HepG2 (cell line): ENCODE data around the gene SYVN1. TPM values are rescaled to one million over a fixed set of nuclear protein-coding genes. Genes with fewer than 3 reads are reported as not detected.

Experiments
- THYN1 ChIP-seq: sonication (generic); formaldehyde crosslinking; IDR thresholded peaks from 2 replicates; pipeline ENCODE4 v1.8.1; 2023; ENCODE audit warnings: low read depth, mild to moderate bottlenecking, moderate library complexity, missing genetic modification reagents, borderline replicate concordance
- ZNF121 ChIP-seq: sonication (generic); formaldehyde crosslinking; IDR thresholded peaks from 2 replicates; pipeline ENCODE4 v1.5.0; 2020; ENCODE audit warnings: mild to moderate bottlenecking, missing genetic modification reagents
- polyA plus RNA-seq, 8 experiments: library from polyadenylated mRNA; depleted of rRNA in 3 of 8; stranded (reverse) in 7 of 8; unstranded in 1 of 8; fragments of >200 nt; fragmentation: Illumina TruSeq in 4 of 8; extraction: Trizol in 4 of 8; gene quantifications; 2 replicates each; pipeline versions ENCODE4 v1.2.1 to v1.2.3, GENCODE V29; 2011 to 2016; ENCODE audit warnings: low read depth in 4 of 8, missing spikeins in 1 of 8, mixed read lengths in 1 of 8; ENCODE audit not compliant: insufficient read depth in 1 of 8
- total RNA-seq, 5 experiments: library from RNA; depleted of rRNA; stranded (reverse); fragments of >200 nt; fragmentation: Illumina TruSeq; extraction: Trizol; gene quantifications; 2 replicates each; pipeline ENCODE4 v1.2.3, GENCODE V29; 2016; ENCODE audit warnings: low read depth in 1 of 5
- TF ChIP-seq, protein P1 (sequence below): sonication (generic); formaldehyde crosslinking; IDR thresholded peaks from 2 replicates; pipeline ENCODE4 v1.8.0; 2022; ENCODE audit warnings: low read depth, missing genetic modification reagents
- TF ChIP-seq, protein P2 (sequence below): sonication (generic); formaldehyde crosslinking; IDR thresholded peaks from 2 replicates; pipeline ENCODE4 v1.4.0; 2020; ENCODE audit warnings: mild to moderate bottlenecking, missing genetic modification reagents, borderline replicate concordance
- TF ChIP-seq, protein P3 (sequence below): sonication (generic); formaldehyde crosslinking; conservative IDR thresholded peaks from 2 replicates; pipeline ENCODE4 v1.4.0; 2020; ENCODE audit warnings: missing genetic modification reagents

SYVN1 gene
- total and polyA plus RNA-seq, 2 of the 13 experiments (the other 11 are each of a cell fraction or from before 2014, with no cell fraction given), result 10.3 to 22.5 TPM

DNA sequence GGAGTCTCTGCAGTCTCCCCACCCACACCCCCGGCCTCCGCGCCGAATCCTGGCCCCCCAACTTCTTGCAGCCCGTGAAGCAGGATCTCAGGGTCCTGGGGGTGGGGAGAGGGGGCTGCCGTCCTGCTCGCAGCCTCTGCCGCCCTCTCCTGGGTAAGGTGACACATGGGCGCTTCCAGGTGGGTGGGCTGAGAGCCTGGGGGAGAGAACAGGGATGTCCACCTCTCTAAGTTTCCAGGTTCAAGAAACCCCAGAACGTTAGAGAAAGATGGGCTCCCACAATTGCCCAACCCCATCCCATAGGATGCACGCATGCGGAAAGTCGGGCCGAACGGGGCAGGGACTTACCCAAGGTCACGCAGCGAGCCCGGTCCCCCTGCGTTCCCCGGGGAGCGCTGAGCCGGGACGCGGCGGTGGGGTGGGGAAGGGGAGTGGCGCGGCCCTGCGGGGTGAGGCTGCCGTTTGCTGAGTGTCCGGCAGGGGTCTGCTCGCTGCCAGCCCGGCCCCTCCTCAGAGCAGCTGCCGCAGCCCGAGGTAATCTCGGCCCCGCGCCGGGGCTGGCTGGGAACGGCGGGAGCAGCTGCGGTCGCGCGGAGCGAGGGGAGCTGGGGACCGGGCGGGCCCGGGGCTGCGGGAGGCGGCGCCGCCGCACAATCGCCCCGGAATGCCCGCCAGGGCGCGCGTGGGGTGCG is 46.7 kb upstream of the SYVN1 start (continued):
- TF ChIP-seq, protein P1, sequence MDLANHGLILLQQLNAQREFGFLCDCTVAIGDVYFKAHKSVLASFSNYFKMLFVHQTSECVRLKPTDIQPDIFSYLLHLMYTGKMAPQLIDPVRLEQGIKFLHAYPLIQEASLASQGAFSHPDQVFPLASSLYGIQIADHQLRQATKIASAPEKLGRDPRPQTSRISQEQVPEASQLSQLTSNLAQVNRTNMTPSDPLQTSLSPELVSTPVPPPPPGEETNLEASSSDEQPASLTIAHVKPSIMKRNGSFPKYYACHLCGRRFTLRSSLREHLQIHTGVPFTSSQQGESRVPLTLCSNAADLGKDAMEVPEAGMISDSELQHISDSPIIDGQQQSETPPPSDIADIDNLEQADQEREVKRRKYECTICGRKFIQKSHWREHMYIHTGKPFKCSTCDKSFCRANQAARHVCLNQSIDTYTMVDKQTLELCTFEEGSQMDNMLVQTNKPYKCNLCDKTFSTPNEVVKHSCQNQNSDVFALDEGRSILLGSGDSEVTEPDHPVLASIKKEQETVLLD (CRISPR knock-in tag), result 0 out of 2 replicates have a peak, but pooled peaks have one; percentile 39
- peak; percentile 20; the same call in 1 of the 2 replicates for TF ChIP-seq ZNF121 (CRISPR knock-in tag)
- TF ChIP-seq, protein P2, sequence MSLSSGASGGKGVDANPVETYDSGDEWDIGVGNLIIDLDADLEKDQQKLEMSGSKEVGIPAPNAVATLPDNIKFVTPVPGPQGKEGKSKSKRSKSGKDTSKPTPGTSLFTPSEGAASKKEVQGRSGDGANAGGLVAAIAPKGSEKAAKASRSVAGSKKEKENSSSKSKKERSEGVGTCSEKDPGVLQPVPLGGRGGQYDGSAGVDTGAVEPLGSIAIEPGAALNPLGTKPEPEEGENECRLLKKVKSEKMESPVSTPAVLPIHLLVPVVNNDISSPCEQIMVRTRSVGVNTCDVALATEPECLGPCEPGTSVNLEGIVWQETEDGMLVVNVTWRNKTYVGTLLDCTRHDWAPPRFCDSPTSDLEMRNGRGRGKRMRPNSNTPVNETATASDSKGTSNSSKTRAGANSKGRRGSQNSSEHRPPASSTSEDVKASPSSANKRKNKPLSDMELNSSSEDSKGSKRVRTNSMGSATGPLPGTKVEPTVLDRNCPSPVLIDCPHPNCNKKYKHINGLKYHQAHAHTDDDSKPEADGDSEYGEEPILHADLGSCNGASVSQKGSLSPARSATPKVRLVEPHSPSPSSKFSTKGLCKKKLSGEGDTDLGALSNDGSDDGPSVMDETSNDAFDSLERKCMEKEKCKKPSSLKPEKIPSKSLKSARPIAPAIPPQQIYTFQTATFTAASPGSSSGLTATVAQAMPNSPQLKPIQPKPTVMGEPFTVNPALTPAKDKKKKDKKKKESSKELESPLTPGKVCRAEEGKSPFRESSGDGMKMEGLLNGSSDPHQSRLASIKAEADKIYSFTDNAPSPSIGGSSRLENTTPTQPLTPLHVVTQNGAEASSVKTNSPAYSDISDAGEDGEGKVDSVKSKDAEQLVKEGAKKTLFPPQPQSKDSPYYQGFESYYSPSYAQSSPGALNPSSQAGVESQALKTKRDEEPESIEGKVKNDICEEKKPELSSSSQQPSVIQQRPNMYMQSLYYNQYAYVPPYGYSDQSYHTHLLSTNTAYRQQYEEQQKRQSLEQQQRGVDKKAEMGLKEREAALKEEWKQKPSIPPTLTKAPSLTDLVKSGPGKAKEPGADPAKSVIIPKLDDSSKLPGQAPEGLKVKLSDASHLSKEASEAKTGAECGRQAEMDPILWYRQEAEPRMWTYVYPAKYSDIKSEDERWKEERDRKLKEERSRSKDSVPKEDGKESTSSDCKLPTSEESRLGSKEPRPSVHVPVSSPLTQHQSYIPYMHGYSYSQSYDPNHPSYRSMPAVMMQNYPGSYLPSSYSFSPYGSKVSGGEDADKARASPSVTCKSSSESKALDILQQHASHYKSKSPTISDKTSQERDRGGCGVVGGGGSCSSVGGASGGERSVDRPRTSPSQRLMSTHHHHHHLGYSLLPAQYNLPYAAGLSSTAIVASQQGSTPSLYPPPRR (CRISPR knock-in tag), result 0 out of 2 replicates have a peak, but pooled peaks have one; percentile 12
- TF ChIP-seq, protein P3, sequence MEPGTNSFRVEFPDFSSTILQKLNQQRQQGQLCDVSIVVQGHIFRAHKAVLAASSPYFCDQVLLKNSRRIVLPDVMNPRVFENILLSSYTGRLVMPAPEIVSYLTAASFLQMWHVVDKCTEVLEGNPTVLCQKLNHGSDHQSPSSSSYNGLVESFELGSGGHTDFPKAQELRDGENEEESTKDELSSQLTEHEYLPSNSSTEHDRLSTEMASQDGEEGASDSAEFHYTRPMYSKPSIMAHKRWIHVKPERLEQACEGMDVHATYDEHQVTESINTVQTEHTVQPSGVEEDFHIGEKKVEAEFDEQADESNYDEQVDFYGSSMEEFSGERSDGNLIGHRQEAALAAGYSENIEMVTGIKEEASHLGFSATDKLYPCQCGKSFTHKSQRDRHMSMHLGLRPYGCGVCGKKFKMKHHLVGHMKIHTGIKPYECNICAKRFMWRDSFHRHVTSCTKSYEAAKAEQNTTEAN (CRISPR knock-in tag), result no peak
- no peak for TF ChIP-seq THYN1 (CRISPR knock-in tag)
